Smooth muscle cell (in vitro differentiated cells): Measurements from ENCODE around the gene DLL1. TPM values are rescaled to one million over a fixed set of nuclear protein-coding genes. Genes with fewer than 3 reads are reported as not detected.

Source experiments
- DNase-seq: peaks from one replicate; lab custom pipeline; 2025; ENCODE audit not compliant: unreplicated experiment; lab: John Stamatoyannopoulos, UW
- H2AFZ ChIP-seq: fragments of 200-600 bp; sonication (generic); 2 replicates; pipeline ENCODE4 v1.6.0; 2016; ENCODE audit warnings: antibody characterized with exemption, low read depth, mild to moderate bottlenecking
- H3F3A ChIP-seq: fragments of 200-600 bp; sonication (generic); 2 replicates; pipeline ENCODE4 v1.6.0; 2017; ENCODE audit warnings: antibody characterized with exemption, low read depth
- H3K27ac ChIP-seq: fragments of 200-600 bp; sonication (generic); 2 replicates; pipeline ENCODE4 v1.5.1; 2016; ENCODE audit warnings: low read depth, mild to moderate bottlenecking
- H3K27me3 ChIP-seq: fragments of 200-600 bp; sonication (generic); 2 replicates; pipeline ENCODE4 v1.6.1; 2016; ENCODE audit warnings: low read depth, mild to moderate bottlenecking
- H3K36me3 ChIP-seq: fragments of 200-600 bp; sonication (generic); 2 replicates; pipeline ENCODE4 v1.5.1; 2016; ENCODE audit warnings: low read depth
- H3K4me1 ChIP-seq: fragments of 200-600 bp; sonication (generic); 2 replicates; pipeline ENCODE4 v1.5.1; 2016; ENCODE audit warnings: low read depth
- H3K4me2 ChIP-seq: fragments of 200-600 bp; sonication (generic); 2 replicates; pipeline ENCODE4 v1.6.0; 2016; ENCODE audit warnings: mild to moderate bottlenecking
- H3K4me3 ChIP-seq: fragments of 200-600 bp; sonication (generic); 2 replicates; pipeline ENCODE4 v1.5.1; 2016; ENCODE audit warnings: mild to moderate bottlenecking
- H3K79me2 ChIP-seq: fragments of 200-600 bp; sonication (generic); 2 replicates; pipeline ENCODE4 v1.6.0; 2016; ENCODE audit warnings: low read depth, mild to moderate bottlenecking
- H3K9ac ChIP-seq: fragments of 200-600 bp; sonication (generic); 2 replicates; pipeline ENCODE4 v1.6.0; 2016; ENCODE audit warnings: low read depth
- H3K9me3 ChIP-seq: fragments of 200-600 bp; sonication (generic); replicated peaks from 2 replicates; pipeline ENCODE4 v1.5.1; 2016; ENCODE audit warnings: low read depth
- H4K20me1 ChIP-seq: fragments of 200-600 bp; sonication (generic); 2 replicates; pipeline ENCODE4 v1.6.0; 2016; ENCODE audit warnings: low read depth
- CTCF ChIP-seq: fragments of 200-600 bp; sonication (generic); IDR thresholded peaks from 2 replicates; pipeline ENCODE4 v1.5.1; 2017; ENCODE audit warnings: borderline replicate concordance, mild to moderate bottlenecking, antibody characterized with exemption; ENCODE audit not compliant: insufficient read depth, poor library complexity, severe bottlenecking
- WGBS: methylation state at CpG from one replicate; pipeline ENCODE4 v1.1.7; 2016; ENCODE audit warnings: low lambda C conversion rate; 5-methylcytosine and 5-hydroxymethylcytosine counted together
- polyA plus RNA-seq: library from polyadenylated mRNA; unstranded; fragments of >200 nt; fragmentation: Nextera tagmentation; extraction: Ambion mirVana; gene quantifications from 2 replicates; pipeline ENCODE4 v1.2.1, GENCODE V29; 2016
- total RNA-seq: library from RNA; depleted of rRNA; stranded (reverse); fragments of >200 nt; gene quantifications from 2 replicates; pipeline ENCODE4 v1.2.3, GENCODE V29; 2014

DLL1 gene
- total and polyA plus RNA-seq, 2 experiments from 2014 or later = 0.36 to 0.70 TPM

GRCh38 chr6:170248861-170249600 is 41.8 kb downstream of the DLL1 start:
- H3K27me3 ChIP-seq = no peaks in the 10 kb centered on the region
- H3K9me3 ChIP-seq = no peaks in the 10 kb centered on the region
- H3K27ac ChIP-seq = no peak overlapping the region
- H3K36me3 ChIP-seq = no peaks in the 10 kb centered on the region
- WGBS = 93% methylated on average over 22 of the region's 27 CpGs
- no peak overlapping the region for H2AFZ ChIP-seq
- no peaks in the 10 kb centered on the region for H3F3A ChIP-seq
- H3K4me2 ChIP-seq = no peak overlapping the region
- no peak for DNase-seq
- no peak for TF ChIP-seq CTCF
- H3K9ac ChIP-seq = no peak overlapping the region
- no peak overlapping the region for H3K4me3 ChIP-seq
- H3K79me2 ChIP-seq = no peaks in the 10 kb centered on the region
- H3K4me1 ChIP-seq = peaks cover 10% of the 10 kb centered on the region
- H4K20me1 ChIP-seq = no peaks in the 10 kb centered on the region

GRCh38 chr6:170248111-170248805 is 42.6 kb downstream of the DLL1 start:
- no peak overlapping the region for H2AFZ ChIP-seq
- WGBS = 75% methylated on average over 34 of the region's 34 CpGs
- no peak for TF ChIP-seq CTCF

GRCh38 chr6:170247178-170247701 is 43.6 kb downstream of the DLL1 start:
- Histone ChIP-seq H4K20me1 (no peaks in the 10 kb centered on the region), H3K36me3 (no peaks in the 10 kb centered on the region), H3K79me2 (no peaks in the 10 kb centered on the region), H3K4me1 (peaks cover 18% of the 10 kb centered on the region), H3K4me3 (no peak overlapping the region), H3K9me3 (no peaks in the 10 kb centered on the region), H3K27ac (no peak overlapping the region), H2AFZ (no peak overlapping the region), H3K9ac (no peak overlapping the region), H3K27me3 (no peaks in the 10 kb centered on the region), H3K4me2 (no peak overlapping the region), H3F3A (no peaks in the 10 kb centered on the region)
- no peak for DNase-seq
- WGBS = 76% methylated on average over 22 of the region's 22 CpGs
- TF ChIP-seq CTCF = no peak

More at GRCh38 chr6:170248111-170248805, 42.6 kb downstream of the DLL1 start:
- no peaks in the 10 kb centered on the region for H3F3A ChIP-seq
- H3K36me3 ChIP-seq = no peaks in the 10 kb centered on the region
- H3K27me3 ChIP-seq = no peaks in the 10 kb centered on the region
- H3K9ac ChIP-seq = no peak overlapping the region
- no peak overlapping the region for H3K27ac ChIP-seq
- peaks cover 17% of the 10 kb centered on the region for H3K4me1 ChIP-seq
- H3K79me2 ChIP-seq = no peaks in the 10 kb centered on the region
- H4K20me1 ChIP-seq = no peaks in the 10 kb centered on the region
- H3K9me3 ChIP-seq = no peaks in the 10 kb centered on the region
- H3K4me2 ChIP-seq = no peak overlapping the region
- no peak for DNase-seq
- no peak overlapping the region for H3K4me3 ChIP-seq
